Ishikawa (cell line): ENCODE data around the gene KRT13.

Experiments used
- CREB1 ChIP-seq: IDR thresholded peaks from 2 replicates; pipeline ENCODE4 v1.6.1; 2012; ENCODE audit warnings: low read depth
- EGR1 ChIP-seq: IDR thresholded peaks from 2 replicates; pipeline ENCODE4 v1.6.1; 2012
- EP300 ChIP-seq: IDR thresholded peaks from 2 replicates; pipeline ENCODE4 v1.6.1; 2012; ENCODE audit warnings: borderline replicate concordance
- FOXM1 ChIP-seq: IDR thresholded peaks from 2 replicates; pipeline ENCODE4 v1.6.1; 2012; ENCODE audit warnings: low read depth, borderline replicate concordance
- MAX ChIP-seq: IDR thresholded peaks from 2 replicates; pipeline ENCODE4 v1.6.1; 2012
- NFIC ChIP-seq: IDR thresholded peaks from 2 replicates; pipeline ENCODE4 v1.6.1; 2012
- RAD21 ChIP-seq: IDR thresholded peaks from 2 replicates; pipeline ENCODE4 v1.6.1; 2012; ENCODE audit warnings: low read depth
- TCF12 ChIP-seq: IDR thresholded peaks from 2 replicates; pipeline ENCODE4 v1.6.1; 2012; ENCODE audit warnings: low read depth
- USF1 ChIP-seq: IDR thresholded peaks from 2 replicates; pipeline ENCODE4 v1.6.1; 2012
- YY1 ChIP-seq: IDR thresholded peaks from 2 replicates; pipeline ENCODE4 v1.6.1; 2012; ENCODE audit warnings: low read depth
- ZBTB7A ChIP-seq: IDR thresholded peaks from 2 replicates; pipeline ENCODE4 v1.6.1; 2012; ENCODE audit warnings: low read depth

KRT13 gene

GRCh38 chr17:41452281-41452680 is 53.1 kb downstream of the KRT13 start:
- TF ChIP-seq CREB1, result no peak
- TF ChIP-seq RAD21, result no peak
- no peak for TF ChIP-seq USF1
- no peak for TF ChIP-seq TCF12
- TF ChIP-seq FOXM1, result no peak
- no peak for TF ChIP-seq ZBTB7A

GRCh38 chr17:41451154-41451728 is 54.2 kb downstream of the KRT13 start:
- TF ChIP-seq ZBTB7A (no peak), TCF12 (no peak), NFIC (no peak), RAD21 (no peak), FOXM1 (no peak), MAX (no peak), EGR1 (no peak), YY1 (no peak), EP300 (no peak), CREB1 (no peak)
